Measurements from ENCODE around the gene AGTR1.

- TF ChIP-seq, protein P1, sequence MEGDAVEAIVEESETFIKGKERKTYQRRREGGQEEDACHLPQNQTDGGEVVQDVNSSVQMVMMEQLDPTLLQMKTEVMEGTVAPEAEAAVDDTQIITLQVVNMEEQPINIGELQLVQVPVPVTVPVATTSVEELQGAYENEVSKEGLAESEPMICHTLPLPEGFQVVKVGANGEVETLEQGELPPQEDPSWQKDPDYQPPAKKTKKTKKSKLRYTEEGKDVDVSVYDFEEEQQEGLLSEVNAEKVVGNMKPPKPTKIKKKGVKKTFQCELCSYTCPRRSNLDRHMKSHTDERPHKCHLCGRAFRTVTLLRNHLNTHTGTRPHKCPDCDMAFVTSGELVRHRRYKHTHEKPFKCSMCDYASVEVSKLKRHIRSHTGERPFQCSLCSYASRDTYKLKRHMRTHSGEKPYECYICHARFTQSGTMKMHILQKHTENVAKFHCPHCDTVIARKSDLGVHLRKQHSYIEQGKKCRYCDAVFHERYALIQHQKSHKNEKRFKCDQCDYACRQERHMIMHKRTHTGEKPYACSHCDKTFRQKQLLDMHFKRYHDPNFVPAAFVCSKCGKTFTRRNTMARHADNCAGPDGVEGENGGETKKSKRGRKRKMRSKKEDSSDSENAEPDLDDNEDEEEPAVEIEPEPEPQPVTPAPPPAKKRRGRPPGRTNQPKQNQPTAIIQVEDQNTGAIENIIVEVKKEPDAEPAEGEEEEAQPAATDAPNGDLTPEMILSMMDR (IDR thresholded peaks at IDR 0.05): no peak
- no peak for TF ChIP-seq POLR2AphosphoS5 (IDR thresholded peaks at IDR 0.05; ENCODE audit: insufficient read depth in 1 of 2, low read depth in 1 of 2)
- TF ChIP-seq POLR2A (IDR thresholded peaks at IDR 0.05): no peak
These were observed 74.7 kb downstream of the AGTR1 start for GRCh38 chr3:148772361-148772760.

Measured in vagina (tissue), 2 donors.